Measurements from ENCODE around the gene IQGAP2. TPM values are rescaled to one million over a fixed set of nuclear protein-coding genes. Genes with fewer than 3 reads are reported as not detected.

Gene IQGAP2
- total and polyA plus RNA-seq, 9 of the 15 experiments (the other 6 are each of a cell fraction or from before 2014, with no cell fraction given) = 8.7 to 23.2 (median 17.4) TPM

DNA sequence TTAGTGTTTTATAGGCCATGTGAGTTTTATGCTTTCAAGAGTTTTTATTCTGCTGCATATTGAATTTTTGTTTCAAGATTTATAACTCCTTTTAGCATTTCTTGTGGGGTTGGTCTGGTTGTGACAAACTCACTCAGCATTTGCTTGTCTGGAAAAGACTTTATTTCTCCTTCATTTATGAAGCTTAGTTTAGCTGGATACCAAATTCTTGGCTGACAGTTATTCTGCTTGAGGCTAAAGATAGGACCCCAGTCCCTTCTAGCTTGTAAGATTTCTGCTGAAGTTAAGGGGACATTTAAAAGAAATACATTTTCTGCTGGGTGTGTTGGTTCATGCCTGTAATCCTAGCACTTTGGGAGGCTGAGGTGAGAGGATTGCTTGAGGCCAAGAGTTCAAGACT is 36.8 kb downstream of the IQGAP2 start (continued):
- no peak for TF ChIP-seq ZNF395 (CRISPR knock-in tag; IDR thresholded peaks at IDR 0.05)

GRCh38 chr5:76441101-76441500 is 38.0 kb downstream of the IQGAP2 start:
- Histone ChIP-seq H3K27me3 (ENCODE audit: control insufficient read depth in 2 of 2, insufficient read depth in 2 of 2, low read length in 2 of 2) (no peaks in the 10 kb centered on the region), H3K9me3 (replicated peaks; ENCODE audit: control insufficient read depth, insufficient read depth, low read depth, low read length) (no peaks in the 10 kb centered on the region; the same call in 1 of the 2 replicates), H2AFZ (ENCODE audit: low read depth, low read length) (no peak overlapping the region), H3K79me2 (ENCODE audit: control insufficient read depth, insufficient read depth, low read length) (0 out of 3 replicates have a peak, but pooled peaks cover 3% of the 10 kb centered on the region), H3K4me3 (no peak overlapping the region), H3K4me2 (ENCODE audit: insufficient read depth, low read length) (no peak overlapping the region), H3K4me1 (replicated peaks in 1 of 2; ENCODE audit: control insufficient read depth in 2 of 2, insufficient read depth in 2 of 2, low read length in 2 of 2) (no peaks in the 10 kb centered on the region), H3K27ac (ENCODE audit: extremely low read depth, low read depth, low read length) (no peak overlapping the region), H3K9me1 (ENCODE audit: control insufficient read depth, insufficient read depth, low read length) (no peaks in the 10 kb centered on the region), H4K20me1 (replicated peaks; ENCODE audit: control insufficient read depth, insufficient read depth, low read length) (0 out of 2 replicates have a peak, but pooled peaks cover 5% of the 10 kb centered on the region), H3K9ac (ENCODE audit: insufficient read depth in 1 of 2, low read depth in 2 of 2, low read length in 2 of 2) (no peak overlapping the region), H3K36me3 (ENCODE audit: control insufficient read depth, insufficient read depth, low read length) (no peaks in the 10 kb centered on the region)
- BruUV-seq (replicated peaks) = no TSS peak
- no peak for FAIRE-seq
- intact Hi-C loops (cut with micrococcal nuclease) = no loop called here
- no peak for ATAC-seq
- POLR2A ChIA-PET = no interaction called here
- in situ Hi-C loops (cut with MboI) = no loop called here
- TF ChIP-seq NR4A1 (CRISPR knock-in tag; IDR thresholded peaks at IDR 0.05) (no peak), NR4A1 (tag; IDR thresholded peaks at IDR 0.05) (no peak), ARNT (IDR thresholded peaks at IDR 0.05) (no peak), ZNF217 (CRISPR knock-in tag; IDR thresholded peaks at IDR 0.05) (no peak), MBD1 (CRISPR knock-in tag; IDR thresholded peaks at IDR 0.05) (no peak), ZNF445 (CRISPR knock-in tag; IDR thresholded peaks at IDR 0.05; ENCODE audit: low read depth) (no peak), HMGN3 (IDR thresholded peaks at IDR 0.05; ENCODE audit: borderline replicate concordance, extremely low read depth, insufficient read length, low read depth, low read length) (no peak), E2F3 (CRISPR knock-in tag; IDR thresholded peaks at IDR 0.05) (no peak), FOXA3 (CRISPR knock-in tag; conservative IDR thresholded peaks at IDR 0.05 in 1 of 2, IDR thresholded peaks at IDR 0.05 in 1 of 2) (no peak), ZKSCAN1 (IDR thresholded peaks at IDR 0.05; ENCODE audit: low read depth, low read length) (no peak), FOXA1 (IDR thresholded peaks at IDR 0.05; ENCODE audit: borderline replicate concordance) (no peak)
- TF ChIP-seq, protein P1, sequence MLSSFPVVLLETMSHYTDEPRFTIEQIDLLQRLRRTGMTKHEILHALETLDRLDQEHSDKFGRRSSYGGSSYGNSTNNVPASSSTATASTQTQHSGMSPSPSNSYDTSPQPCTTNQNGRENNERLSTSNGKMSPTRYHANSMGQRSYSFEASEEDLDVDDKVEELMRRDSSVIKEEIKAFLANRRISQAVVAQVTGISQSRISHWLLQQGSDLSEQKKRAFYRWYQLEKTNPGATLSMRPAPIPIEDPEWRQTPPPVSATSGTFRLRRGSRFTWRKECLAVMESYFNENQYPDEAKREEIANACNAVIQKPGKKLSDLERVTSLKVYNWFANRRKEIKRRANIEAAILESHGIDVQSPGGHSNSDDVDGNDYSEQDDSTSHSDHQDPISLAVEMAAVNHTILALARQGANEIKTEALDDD (IDR thresholded peaks at IDR 0.05) = no peak
- no peak for DNase-seq (ENCODE audit: extremely low read depth in 1 of 4, low spot score in 3 of 4)
- CTCF ChIA-PET (ENCODE audit: low intra/inter-chr PET ratio) = no interaction called here
- 67% methylated on average over 6 of the region's 6 CpGs for WGBS (ENCODE audit: insufficient coverage, low coverage, missing lambda C conversion rate)
